Nephron progenitor cell (in vitro differentiated cells): Measurements from ENCODE around the gene OR8B4.

Source experiments
- DNase-seq: peaks from one replicate; pipeline ENCODE4 v3.0.0; 2021
- H3K27ac Mint-ChIP-seq: 2 replicates; pipeline ENCODE4 v1.8.0; 2021; ENCODE audit warnings: mild to moderate bottlenecking, moderate library complexity, mixed read lengths
- H3K27me3 Mint-ChIP-seq: 2 replicates; pipeline ENCODE4 v1.8.0; 2021; ENCODE audit warnings: mild to moderate bottlenecking, low read depth, mixed read lengths; ENCODE audit not compliant: poor library complexity
- H3K36me3 Mint-ChIP-seq: 2 replicates; pipeline ENCODE4 v1.8.0; 2021; ENCODE audit warnings: low read depth, mixed read lengths
- H3K4me1 Mint-ChIP-seq: 2 replicates; pipeline ENCODE4 v1.8.0; 2021; ENCODE audit warnings: mixed read lengths
- H3K4me3 Mint-ChIP-seq: 2 replicates; pipeline ENCODE4 v1.8.0; 2021; ENCODE audit warnings: mild to moderate bottlenecking, moderate library complexity, mixed read lengths
- H3K9me3 Mint-ChIP-seq: 2 replicates; pipeline ENCODE4 v1.8.0; 2021; ENCODE audit warnings: mild to moderate bottlenecking, moderate library complexity, mixed read lengths
- TF ChIP-seq, protein P1 (sequence below): fragments of 200-600 bp; sonication (generic); IDR thresholded peaks from 2 replicates; pipeline ENCODE4 v1.5.0; 2021; ENCODE audit warnings: antibody characterized with exemption

OR8B4 gene

DNA sequence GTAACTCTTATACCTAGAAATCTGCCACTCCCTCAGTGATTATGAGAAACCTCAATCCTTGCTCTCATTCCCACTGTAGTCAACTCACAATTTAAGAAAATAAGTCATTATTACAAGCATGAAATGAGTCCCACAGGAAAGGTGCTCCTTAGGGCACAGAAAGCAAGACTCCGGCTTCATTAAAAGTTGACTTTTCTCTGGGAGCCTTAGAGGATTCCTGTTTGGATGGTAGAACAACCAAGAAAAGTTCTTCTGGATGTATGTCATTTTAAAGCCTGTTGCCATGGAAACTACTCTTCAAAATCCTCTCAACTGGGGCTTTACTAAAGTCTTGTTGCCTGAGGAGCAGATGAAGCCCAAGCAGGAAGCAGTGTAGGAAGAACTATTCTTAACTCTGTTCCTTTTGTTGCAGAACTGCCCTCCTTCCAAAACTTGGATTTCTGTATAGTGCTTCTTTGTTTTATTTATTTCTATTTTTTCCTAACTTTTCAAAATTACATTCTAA lies 21.0 kb upstream of the OR8B4 start, which contains the start of gene OR8B8:
Gene OR8B8 (minus strand): TSS at position 51 of the 505 bp plus-strand sequence. CDS start 4,611 bp downstream, outside the sequence.
- TF ChIP-seq, protein P1, sequence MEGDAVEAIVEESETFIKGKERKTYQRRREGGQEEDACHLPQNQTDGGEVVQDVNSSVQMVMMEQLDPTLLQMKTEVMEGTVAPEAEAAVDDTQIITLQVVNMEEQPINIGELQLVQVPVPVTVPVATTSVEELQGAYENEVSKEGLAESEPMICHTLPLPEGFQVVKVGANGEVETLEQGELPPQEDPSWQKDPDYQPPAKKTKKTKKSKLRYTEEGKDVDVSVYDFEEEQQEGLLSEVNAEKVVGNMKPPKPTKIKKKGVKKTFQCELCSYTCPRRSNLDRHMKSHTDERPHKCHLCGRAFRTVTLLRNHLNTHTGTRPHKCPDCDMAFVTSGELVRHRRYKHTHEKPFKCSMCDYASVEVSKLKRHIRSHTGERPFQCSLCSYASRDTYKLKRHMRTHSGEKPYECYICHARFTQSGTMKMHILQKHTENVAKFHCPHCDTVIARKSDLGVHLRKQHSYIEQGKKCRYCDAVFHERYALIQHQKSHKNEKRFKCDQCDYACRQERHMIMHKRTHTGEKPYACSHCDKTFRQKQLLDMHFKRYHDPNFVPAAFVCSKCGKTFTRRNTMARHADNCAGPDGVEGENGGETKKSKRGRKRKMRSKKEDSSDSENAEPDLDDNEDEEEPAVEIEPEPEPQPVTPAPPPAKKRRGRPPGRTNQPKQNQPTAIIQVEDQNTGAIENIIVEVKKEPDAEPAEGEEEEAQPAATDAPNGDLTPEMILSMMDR: no peak
- no peaks in the 10 kb centered on the region for H3K4me1 Mint-ChIP-seq

DNA sequence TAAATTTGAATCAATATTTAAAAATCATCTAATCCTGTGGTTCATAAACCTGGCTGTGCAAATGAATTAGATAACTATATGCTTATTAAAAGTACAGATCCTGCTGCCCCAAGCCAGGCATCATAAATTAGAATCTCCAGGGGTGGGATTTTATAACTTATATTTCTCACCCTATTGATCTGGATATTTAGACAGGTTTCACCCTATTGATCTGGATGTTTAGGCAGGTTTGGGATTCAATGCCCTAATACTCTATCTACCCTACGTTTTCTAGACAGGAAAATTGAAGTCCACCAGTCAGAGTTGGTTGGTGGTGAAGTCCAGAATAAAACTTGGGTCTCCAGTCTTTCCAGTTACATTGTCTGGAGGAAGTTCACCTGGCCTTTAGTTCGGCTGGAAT lies 18.2 kb upstream of the OR8B4 start:
- H3K27me3 Mint-ChIP-seq: no peaks in the 10 kb centered on the region
- no peak for DNase-seq
- peaks cover 4% of the 10 kb centered on the region for H3K9me3 Mint-ChIP-seq
- no peak overlapping the region for H3K4me3 Mint-ChIP-seq
- H3K36me3 Mint-ChIP-seq: no peaks in the 10 kb centered on the region
- no peak overlapping the region for H3K27ac Mint-ChIP-seq
- H3K4me1 Mint-ChIP-seq: no peaks in the 10 kb centered on the region
- TF ChIP-seq, protein P1: no peak

More for the DNA sequence above, 21.0 kb upstream of the OR8B4 start, which contains the start of gene OR8B8:
- Mint-ChIP-seq H3K27me3 (no peaks in the 10 kb centered on the region), H3K9me3 (no peaks in the 10 kb centered on the region), H3K4me3 (no peak within 1 kb of the TSS), H3K27ac (peak within 1 kb of the TSS; percentile 0), H3K36me3 (no peaks in the 10 kb centered on the region)
- no peak for DNase-seq

DNA sequence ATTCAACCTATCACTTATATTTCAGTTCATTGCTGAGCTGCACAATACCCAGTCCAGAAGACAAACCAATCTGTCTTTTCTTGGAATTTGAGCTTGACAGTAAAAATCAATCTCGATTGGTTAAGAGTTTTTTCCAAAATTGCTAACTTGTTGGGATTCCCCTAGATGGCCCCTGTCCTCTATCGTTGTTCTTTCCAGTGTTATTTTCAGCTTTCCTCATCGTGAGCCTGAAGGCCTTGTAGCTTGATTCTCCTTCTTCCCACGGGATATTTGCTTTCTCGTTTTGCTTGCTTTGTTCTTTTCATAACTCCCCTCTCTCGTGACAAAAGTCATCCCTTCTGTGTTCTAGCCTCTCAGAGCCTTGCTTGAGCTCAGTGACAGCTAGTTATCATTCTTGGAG lies 17.8 kb upstream of the OR8B4 start:
- no peak overlapping the region for H3K27ac Mint-ChIP-seq
- no peaks in the 10 kb centered on the region for H3K27me3 Mint-ChIP-seq
- no peak overlapping the region for H3K4me3 Mint-ChIP-seq
- peaks cover 4% of the 10 kb centered on the region for H3K9me3 Mint-ChIP-seq
- no peaks in the 10 kb centered on the region for H3K4me1 Mint-ChIP-seq
- H3K36me3 Mint-ChIP-seq: no peaks in the 10 kb centered on the region
- DNase-seq: no peak
- TF ChIP-seq, protein P1: no peak

DNA sequence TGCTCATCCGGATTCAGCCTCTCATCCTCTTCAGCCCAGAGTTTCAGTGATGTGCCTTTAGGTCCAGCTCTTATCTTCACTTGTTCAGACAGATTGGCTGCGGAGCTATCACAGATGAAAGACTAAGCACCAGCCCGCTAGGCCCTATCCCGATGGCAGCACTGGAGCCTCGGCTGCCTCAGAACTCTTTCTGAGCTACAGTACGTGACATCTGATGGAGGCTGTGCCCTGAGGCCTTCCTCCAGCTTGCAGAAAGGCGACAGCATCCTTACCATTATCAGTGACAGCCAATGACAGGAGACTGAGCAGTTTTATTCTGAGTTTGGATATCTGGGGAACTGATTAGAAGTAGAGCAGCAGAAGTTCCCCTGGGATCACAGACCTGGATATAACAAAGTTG lies 16.8 kb upstream of the OR8B4 start:
- no peaks in the 10 kb centered on the region for H3K4me1 Mint-ChIP-seq
- no peak for DNase-seq
- no peaks in the 10 kb centered on the region for H3K27me3 Mint-ChIP-seq
- no peak overlapping the region for H3K27ac Mint-ChIP-seq
- TF ChIP-seq, protein P1: no peak
- H3K9me3 Mint-ChIP-seq: peaks cover 4% of the 10 kb centered on the region
- no peak overlapping the region for H3K4me3 Mint-ChIP-seq
- no peaks in the 10 kb centered on the region for H3K36me3 Mint-ChIP-seq

DNA sequence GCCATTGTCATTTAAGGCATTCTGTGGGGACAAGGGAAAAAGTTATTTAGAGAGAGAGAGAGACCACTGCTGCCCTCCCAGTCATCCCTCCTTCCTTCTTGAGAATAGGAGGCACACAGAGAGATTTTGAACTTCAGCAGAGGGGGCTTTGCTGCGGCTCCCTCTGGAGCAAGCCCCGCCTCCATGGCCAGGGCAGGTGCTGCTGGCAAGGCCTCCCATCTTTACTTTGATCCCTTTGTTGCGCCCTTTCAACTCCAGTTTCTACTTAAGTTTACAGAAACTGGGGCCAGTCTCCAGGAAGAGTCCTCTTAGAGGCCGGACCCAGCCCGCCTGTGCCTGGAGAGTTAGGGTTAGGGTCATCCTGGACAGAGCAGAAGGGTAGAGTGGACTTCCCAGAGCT lies 16.4 kb upstream of the OR8B4 start:
- Mint-ChIP-seq H3K4me3 (no peak overlapping the region), H3K36me3 (no peaks in the 10 kb centered on the region), H3K4me1 (no peaks in the 10 kb centered on the region), H3K9me3 (peaks cover 4% of the 10 kb centered on the region), H3K27me3 (no peaks in the 10 kb centered on the region), H3K27ac (no peak overlapping the region)
- TF ChIP-seq, protein P1: no peak
- DNase-seq: no peak

DNA sequence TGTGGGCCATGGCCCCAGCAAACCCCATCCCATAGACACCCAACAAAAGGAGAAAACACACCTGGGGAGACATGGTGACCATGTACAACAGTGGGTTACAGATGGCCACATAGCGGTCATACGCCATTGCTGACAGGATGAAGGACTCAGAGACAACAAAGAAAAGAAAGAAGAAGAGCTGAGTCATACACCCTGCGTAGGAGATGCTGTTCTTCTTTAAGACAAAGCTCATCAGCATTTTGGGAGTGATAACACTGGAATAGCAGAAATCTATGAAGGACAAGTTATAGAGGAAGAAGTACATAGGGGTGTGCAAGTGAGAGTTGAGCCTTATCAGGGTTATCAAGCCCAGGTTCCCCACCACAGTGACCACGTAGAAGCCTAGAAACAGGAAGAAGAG lies 15.9 kb upstream of the OR8B4 start:
- no peak for DNase-seq
- Mint-ChIP-seq H3K4me1 (no peaks in the 10 kb centered on the region), H3K27ac (no peak overlapping the region)

More for the DNA sequence above, 15.9 kb upstream of the OR8B4 start:
- Mint-ChIP-seq H3K9me3 (peaks cover 4% of the 10 kb centered on the region), H3K27me3 (no peaks in the 10 kb centered on the region), H3K36me3 (no peaks in the 10 kb centered on the region), H3K4me3 (no peak overlapping the region)
- TF ChIP-seq, protein P1: no peak
